Cardiac muscle cell (in vitro differentiated cells and primary cell): ENCODE data around the gene SAMD4A. TPM values are rescaled to one million over a fixed set of nuclear protein-coding genes. Genes with fewer than 3 reads are reported as not detected.

ENCODE experiments used
- DNase-seq, 2 donors: peaks; one replicate each; pipeline versions ENCODE4 v3.0.0 to v3.0.0-alpha.2; 2010 to 2017; ENCODE audit warnings: low read depth in 1 of 2, low spot score in 1 of 2
- H3K27ac ChIP-seq: fragments of 200-600 bp; sonication (generic); 2 replicates; pipeline ENCODE4 v1.5.1; 2016
- H3K27me3 ChIP-seq: fragments of 200-600 bp; sonication (generic); 2 replicates; pipeline ENCODE4 v1.6.0; 2016; ENCODE audit warnings: control low read depth
- H3K36me3 ChIP-seq: fragments of 200-600 bp; sonication (generic); 2 replicates; pipeline ENCODE4 v1.5.1; 2016; ENCODE audit warnings: control low read depth
- H3K4me1 ChIP-seq: fragments of 200-600 bp; sonication (generic); 2 replicates; pipeline ENCODE4 v1.8.1; 2017; ENCODE audit warnings: low read depth, mild to moderate bottlenecking, mixed run types
- H3K4me3 ChIP-seq: fragments of 200-600 bp; sonication (generic); 2 replicates; pipeline ENCODE4 v1.5.1; 2016; ENCODE audit warnings: mild to moderate bottlenecking
- H3K9me3 ChIP-seq: fragments of 200-600 bp; sonication (generic); 2 replicates; pipeline ENCODE4 v1.5.1; 2017; ENCODE audit warnings: low read depth, mild to moderate bottlenecking, control low read depth
- polyA plus RNA-seq: library from polyadenylated mRNA; unstranded; fragments of >200 nt; fragmentation: Nextera tagmentation; extraction: Ambion mirVana; gene quantifications from 2 replicates; pipeline ENCODE4 v1.2.1, GENCODE V29; 2016
- total RNA-seq: library from RNA; depleted of rRNA; stranded (reverse); fragments of >200 nt; gene quantifications from 2 replicates; pipeline ENCODE4 v1.2.3, GENCODE V29; 2016
- TF ChIP-seq, protein P1 (sequence below): IDR thresholded peaks from 2 replicates; pipeline ENCODE4 v1.5.1; 2012; ENCODE audit warnings: low read depth, mild to moderate bottlenecking, low read length

Gene SAMD4A
- total and polyA plus RNA-seq, 2 experiments from 2014 or later, result 14.4 to 60.4 TPM

GRCh38 chr14:54769951-54770863 is 203.3 kb downstream of the SAMD4A start:
- peak overlapping the region; percentile 93 for H3K27ac ChIP-seq
- H3K4me3 ChIP-seq, result peak overlapping the region; percentile 8
- H3K9me3 ChIP-seq, result no peaks in the 10 kb centered on the region
- H3K4me1 ChIP-seq, result peaks cover 50% of the 10 kb centered on the region
- peaks cover 7% of the 10 kb centered on the region for H3K36me3 ChIP-seq
- TF ChIP-seq, protein P1, sequence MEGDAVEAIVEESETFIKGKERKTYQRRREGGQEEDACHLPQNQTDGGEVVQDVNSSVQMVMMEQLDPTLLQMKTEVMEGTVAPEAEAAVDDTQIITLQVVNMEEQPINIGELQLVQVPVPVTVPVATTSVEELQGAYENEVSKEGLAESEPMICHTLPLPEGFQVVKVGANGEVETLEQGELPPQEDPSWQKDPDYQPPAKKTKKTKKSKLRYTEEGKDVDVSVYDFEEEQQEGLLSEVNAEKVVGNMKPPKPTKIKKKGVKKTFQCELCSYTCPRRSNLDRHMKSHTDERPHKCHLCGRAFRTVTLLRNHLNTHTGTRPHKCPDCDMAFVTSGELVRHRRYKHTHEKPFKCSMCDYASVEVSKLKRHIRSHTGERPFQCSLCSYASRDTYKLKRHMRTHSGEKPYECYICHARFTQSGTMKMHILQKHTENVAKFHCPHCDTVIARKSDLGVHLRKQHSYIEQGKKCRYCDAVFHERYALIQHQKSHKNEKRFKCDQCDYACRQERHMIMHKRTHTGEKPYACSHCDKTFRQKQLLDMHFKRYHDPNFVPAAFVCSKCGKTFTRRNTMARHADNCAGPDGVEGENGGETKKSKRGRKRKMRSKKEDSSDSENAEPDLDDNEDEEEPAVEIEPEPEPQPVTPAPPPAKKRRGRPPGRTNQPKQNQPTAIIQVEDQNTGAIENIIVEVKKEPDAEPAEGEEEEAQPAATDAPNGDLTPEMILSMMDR, result no peak
- DNase-seq, result peak in 1 of 2 donors; percentile 73
- H3K27me3 ChIP-seq, result no peaks in the 10 kb centered on the region

- H3K4me1 ChIP-seq, result peaks cover 55% of the 10 kb centered on the region
- TF ChIP-seq, protein P1, result no peak
- H3K4me3 ChIP-seq, result no peak overlapping the region
- DNase-seq, result no peak
- H3K9me3 ChIP-seq, result no peaks in the 10 kb centered on the region
- H3K27ac ChIP-seq, result peak overlapping the region; percentile 93
- H3K27me3 ChIP-seq, result no peaks in the 10 kb centered on the region
- peaks cover 10% of the 10 kb centered on the region for H3K36me3 ChIP-seq
Measured at GRCh38 chr14:54771411-54772027, 204.6 kb downstream of the SAMD4A start.

DNA sequence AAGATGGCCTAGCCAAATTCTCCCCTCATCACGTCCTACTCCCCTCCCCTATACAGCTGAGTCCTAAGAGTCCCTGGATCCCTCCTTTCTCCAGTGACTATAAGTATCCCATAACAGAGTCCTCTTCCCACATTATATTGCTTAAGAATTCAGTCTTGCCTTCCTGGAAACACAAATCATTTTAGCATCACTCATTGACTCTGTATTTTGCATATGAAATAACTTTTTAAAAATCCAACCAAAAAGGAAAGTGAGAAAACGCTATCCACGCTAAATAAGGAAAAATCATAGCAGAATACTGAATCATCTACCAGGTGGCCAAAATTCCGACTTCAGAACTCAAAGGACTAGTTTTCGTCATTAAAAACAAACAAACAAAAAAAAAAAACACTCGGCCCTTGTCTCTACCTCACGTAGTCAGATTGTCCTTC is 205.5 kb downstream of the SAMD4A start:
- TF ChIP-seq, protein P1, result no peak
- H3K4me1 ChIP-seq, result peaks cover 55% of the 10 kb centered on the region
- H3K27me3 ChIP-seq, result no peaks in the 10 kb centered on the region
- peak overlapping the region; percentile 93 for H3K27ac ChIP-seq
- peaks cover 13% of the 10 kb centered on the region for H3K36me3 ChIP-seq
- H3K9me3 ChIP-seq, result no peaks in the 10 kb centered on the region
- no peak overlapping the region for H3K4me3 ChIP-seq
- DNase-seq, result peak in 1 of 2 donors; percentile 54

DNA sequence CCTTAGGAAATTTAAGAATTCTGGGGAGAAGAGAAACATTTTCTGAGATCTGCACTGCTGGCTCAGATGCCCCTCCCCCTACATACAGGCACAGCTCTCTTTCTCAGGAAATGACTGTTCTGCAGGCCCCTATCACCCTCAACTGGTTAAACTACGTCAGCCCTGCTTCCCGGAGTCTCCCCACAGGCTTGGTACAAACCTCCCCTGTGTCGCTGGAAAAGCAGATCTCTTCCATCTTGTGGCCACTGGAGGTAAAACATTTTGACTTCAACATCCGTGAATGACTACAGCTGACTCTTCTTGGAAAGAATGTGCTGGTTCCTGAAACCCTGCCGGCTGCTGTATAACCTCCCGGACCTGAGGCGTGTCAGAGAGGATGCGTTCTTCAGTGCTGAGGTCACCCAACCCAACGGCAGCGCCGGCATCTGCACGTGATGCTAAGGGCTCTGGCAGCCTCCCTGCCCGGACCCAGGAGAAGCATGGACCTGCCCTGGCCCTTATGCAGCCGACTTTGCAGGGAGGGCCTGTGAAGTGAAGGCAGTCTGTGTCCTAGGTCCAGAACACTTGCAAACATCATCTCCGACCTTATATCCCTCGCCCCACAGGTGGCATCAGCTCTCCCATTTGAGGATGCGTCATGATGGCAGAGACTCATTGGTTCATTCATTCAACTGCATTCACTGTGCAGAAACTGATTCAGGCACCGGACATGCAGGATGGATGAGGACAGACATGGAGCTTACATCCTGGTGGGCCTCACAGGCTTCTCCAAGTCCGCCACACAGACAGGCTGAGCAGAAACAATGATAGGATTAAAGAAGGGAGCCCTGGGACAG is 206.5 kb downstream of the SAMD4A start:
- TF ChIP-seq, protein P1, result peak; percentile 70
- H3K9me3 ChIP-seq, result no peaks in the 10 kb centered on the region
- peaks cover 21% of the 10 kb centered on the region for H3K36me3 ChIP-seq
- no peak overlapping the region for H3K4me3 ChIP-seq
- DNase-seq, result peak; percentile 89 to 100
- H3K27ac ChIP-seq, result peak overlapping the region; percentile 93
- no peaks in the 10 kb centered on the region for H3K27me3 ChIP-seq
- peaks cover 50% of the 10 kb centered on the region for H3K4me1 ChIP-seq

DNA sequence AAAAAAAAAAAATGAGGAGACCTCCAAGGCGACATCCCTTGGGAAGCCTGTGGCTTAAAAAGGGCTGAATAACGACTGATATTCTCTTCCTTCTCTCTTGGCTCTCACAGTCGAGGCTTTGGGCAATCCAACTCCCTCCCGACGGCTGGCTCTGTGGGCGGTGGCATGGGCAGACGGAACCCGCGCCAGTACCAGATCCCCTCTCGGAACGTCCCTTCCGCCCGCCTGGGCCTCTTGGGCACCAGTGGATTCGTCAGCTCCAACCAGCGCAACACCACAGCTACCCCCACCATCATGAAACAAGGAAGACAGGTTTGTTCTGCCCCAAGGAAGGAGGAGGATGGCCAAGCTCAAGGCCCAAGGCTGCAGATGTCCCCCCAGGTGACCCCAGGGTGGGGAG is 207.9 kb downstream of the SAMD4A start:
- no peak overlapping the region for H3K4me3 ChIP-seq
- H3K27ac ChIP-seq, result no peak overlapping the region
- TF ChIP-seq, protein P1, result no peak
- no peaks in the 10 kb centered on the region for H3K9me3 ChIP-seq
- H3K36me3 ChIP-seq, result peaks cover 23% of the 10 kb centered on the region
- peaks cover 38% of the 10 kb centered on the region for H3K4me1 ChIP-seq
- no peaks in the 10 kb centered on the region for H3K27me3 ChIP-seq
- no peak for DNase-seq
